ENCODE measurements around the gene CACNA1A.
A peak's percentile ranks its signal among the peaks of the same experiment; 100 is the strongest.
"Not testable (repeated sequence)": the region's sequence is repeated elsewhere in the genome, so short reads cannot be mapped to it uniquely, and the experiment has no call there.

The CACNA1A gene

DNA sequence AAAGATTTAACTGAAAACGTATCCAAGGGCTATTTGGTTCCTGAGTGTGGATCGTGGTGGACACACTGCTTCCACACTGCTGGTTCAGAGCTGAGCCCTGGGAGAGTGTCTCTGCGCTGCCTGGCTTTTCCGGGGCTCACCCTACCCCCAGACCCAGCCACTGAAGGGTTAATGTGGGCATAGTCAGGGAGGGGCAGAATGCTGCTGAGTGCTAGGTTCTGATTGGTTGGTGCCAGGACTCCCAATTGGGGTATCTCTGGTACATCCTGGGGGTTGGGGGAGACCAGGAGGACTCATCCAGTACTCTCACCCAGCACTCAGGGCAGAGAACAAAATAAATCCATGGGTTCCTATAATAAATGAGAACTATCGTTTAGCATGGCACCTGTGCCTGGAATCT, 142.3 kb downstream of the CACNA1A start:
- no peak for DNase-seq (ENCODE audit: low spot score)

DNA sequence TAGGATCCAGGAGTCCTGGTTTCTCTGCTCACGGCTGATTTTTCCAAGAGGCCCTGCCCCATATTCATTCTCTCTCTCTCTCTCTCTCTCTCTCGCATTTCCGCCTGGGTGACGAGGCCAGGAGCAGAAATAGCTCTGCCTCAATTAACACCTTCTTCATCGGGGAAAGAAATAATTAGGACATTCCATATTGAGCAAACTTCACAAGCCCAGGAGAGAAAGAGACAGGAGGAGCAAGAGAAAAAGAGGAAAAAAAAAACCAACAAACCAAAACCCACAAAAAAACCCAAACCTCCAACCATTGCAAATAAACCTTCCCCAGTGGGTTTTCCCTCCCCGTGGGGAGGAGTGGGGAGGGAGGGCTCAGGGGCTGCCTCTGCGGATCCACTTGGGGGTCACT, 143.0 kb downstream of the CACNA1A start:
- no peak for DNase-seq (ENCODE audit: low spot score)

DNA sequence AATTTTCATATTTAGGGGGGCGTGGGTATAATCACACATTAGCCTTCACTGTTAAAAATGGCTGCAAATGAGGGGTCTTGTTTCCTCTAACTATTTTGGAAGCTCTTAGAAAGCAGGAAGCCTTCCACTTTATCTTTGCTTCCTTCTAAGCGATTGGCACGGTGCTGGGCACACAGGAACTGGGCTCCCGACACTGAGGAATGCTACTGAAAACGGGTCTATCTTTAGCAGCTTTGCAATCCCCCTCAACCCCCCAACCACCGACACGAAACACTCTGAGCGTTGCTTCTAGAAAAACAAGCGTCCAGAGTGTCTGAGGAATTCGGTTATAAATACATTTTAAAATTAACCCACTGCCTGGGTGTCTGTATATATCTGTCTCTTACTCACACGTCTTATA, 143.6 kb downstream of the CACNA1A start:
- DNase-seq (ENCODE audit: low spot score) = no peak

DNA sequence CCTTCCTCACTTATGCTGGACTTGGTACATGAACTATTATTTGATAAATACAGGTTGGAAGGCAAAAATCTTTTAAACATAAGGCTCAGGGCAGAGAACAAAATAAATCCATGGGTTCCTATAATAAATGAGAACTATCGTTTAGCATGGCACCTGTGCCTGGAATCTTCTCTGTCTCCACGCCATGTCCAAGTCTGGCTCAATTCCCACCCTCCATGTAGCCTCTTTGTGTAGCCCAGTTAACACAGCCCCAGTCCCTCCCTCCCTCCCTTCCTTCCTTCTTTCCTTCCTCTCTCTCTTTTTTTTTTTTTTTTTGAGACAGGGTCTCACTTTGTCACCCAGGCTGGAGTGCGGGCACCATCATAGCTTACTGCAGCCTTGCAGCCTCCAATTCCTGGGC, 144.6 kb downstream of the CACNA1A start:
- DNase-seq (ENCODE audit: low spot score) = not testable (repeated sequence)

DNA sequence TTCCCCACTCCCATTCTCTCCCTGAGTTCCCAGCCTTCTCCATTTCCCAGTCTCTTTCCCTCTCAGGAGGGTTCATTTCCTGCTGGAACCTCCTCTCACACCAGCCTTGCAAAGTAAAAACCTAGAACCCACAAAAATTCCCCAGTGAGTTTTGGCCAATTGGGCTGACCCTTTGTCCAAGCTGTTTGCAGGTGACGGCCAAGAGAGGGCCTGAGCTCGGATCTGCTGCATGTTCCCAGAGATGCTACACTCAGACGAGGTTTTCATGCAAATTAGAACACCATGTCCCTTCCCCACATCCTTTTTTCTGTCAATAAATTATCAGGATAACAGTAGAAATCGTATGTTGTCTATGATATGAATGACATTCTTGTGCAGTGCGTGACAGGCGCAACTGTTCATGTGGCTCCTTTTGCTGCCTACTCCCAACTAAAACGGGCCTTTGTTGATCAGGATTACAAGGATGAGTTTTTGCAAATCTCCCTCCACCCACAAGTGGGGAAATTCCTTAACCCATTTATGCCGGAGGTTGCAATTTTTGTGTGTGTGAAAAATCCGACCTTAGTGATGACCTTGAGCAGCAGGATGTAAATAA, 149.5 kb downstream of the CACNA1A start:
- no peak for DNase-seq (ENCODE audit: low spot score)

GRCh38 chr19:13356185-13356584, 150.1 kb downstream of the CACNA1A start:
- no peak for DNase-seq (ENCODE audit: low spot score)

- no peak for DNase-seq (ENCODE audit: low spot score)
Observed at GRCh38 chr19:13355356-13355755, 150.9 kb downstream of the CACNA1A start.

DNA sequence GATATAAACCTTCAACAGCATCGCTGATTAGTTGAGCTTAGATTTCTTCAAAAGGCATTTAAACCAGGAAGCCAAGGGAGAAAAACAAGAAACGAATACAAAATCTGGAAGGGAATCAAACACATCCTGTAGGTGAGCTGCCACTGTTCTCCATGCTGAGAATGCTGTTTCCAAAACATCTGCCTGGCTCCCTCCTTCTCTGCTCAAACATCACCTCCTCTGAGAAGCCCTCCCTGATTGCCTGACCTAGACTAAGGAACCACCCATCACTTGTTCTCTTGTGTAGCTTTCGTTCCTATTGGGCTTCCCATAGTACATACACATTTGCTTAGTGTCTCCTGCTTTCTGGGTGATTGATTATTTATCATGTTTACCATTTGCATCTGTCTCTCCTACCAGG, 152.7 kb downstream of the CACNA1A start:
- no peak for DNase-seq (ENCODE audit: low spot score)

GRCh38 chr19:13350759-13351158, 155.5 kb downstream of the CACNA1A start:
- DNase-seq (ENCODE audit: low spot score) = no peak

GRCh38 chr19:13350072-13350471, 156.2 kb downstream of the CACNA1A start:
- no peak for DNase-seq (ENCODE audit: low spot score)

- DNase-seq (ENCODE audit: low spot score) = no peak
Observed at GRCh38 chr19:13347367-13347766, 158.9 kb downstream of the CACNA1A start.

DNA sequence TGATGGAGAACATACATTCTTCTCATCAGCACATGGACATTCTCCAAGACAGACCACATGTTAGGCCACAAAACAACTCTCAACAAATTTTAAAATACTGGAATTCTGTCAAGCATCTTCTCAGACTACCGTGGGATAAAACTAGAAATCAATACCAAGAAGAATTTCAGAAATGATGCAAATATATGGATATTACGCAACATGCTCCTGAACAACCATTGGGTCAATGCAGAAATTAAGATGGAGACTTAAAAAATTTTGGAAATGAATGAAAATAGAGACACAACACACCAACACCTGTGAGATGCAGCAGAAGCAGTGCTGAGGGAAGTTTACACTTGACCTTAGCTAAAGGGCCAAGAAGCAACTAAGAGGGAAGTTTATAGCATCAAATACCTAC, 162.8 kb downstream of the CACNA1A start:
- no peak for DNase-seq (ENCODE audit: low spot score)

DNA sequence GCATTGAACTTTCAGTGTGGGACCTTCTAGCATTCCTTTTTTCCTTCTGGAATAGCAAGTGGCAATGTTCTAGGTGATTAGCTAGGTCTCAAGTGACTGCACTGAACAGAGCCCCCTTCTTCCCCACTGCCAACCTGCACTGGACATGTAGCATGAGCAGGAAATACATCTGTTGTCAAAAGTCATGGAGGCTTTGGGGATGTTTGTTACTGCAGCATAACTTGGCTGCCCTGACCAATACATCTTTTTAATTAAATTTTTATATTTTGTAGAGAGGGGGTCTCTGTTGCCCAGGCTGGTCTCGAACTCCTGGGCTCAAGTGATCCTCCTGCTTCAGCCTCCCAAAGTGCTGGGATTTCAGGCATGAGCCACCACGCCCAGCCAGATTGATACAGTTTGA, 163.6 kb downstream of the CACNA1A start:
- DNase-seq (ENCODE audit: low spot score) = no peak

DNA sequence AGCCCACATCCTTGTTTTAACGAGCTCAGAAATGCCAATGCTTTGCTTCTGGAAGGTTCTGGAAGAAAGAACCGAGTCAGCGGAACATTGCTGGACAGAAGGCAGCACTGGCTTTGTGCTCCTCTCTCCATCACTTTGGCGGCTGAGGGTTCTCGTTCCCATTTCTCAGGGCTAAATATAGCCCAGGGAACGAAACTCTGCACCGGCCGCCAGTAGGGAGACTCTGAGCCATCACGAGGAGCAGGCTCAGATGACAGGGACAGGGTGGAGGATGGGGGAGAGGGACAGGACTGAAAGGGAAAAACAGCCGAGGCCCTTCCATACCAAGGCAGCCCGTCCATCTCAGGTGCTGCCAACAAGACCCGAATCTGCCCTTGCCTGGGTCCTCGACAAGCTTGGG, 166.4 kb downstream of the CACNA1A start:
- DNase-seq (ENCODE audit: low spot score) = no peak

DNA sequence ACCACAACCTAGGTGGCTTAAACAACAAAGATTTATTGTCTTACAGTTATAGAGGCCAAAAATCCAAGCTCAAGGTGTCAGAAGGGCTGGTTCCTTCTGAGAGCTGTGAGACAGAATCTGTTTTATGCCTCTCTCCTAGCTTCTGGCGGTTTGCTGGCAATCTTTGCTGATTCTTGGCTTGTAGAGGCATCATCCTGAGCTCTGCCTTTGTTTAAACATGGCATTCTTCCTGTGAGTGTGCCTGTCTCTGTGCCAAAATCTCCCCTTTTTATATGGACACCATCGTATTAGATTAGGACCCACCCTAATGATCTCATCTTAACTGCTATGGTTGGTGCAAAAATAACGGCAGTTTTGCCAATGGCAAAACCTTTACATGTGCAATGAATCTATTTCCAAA, 169.1 kb downstream of the CACNA1A start:
- DNase-seq (ENCODE audit: low spot score) = no peak

DNA sequence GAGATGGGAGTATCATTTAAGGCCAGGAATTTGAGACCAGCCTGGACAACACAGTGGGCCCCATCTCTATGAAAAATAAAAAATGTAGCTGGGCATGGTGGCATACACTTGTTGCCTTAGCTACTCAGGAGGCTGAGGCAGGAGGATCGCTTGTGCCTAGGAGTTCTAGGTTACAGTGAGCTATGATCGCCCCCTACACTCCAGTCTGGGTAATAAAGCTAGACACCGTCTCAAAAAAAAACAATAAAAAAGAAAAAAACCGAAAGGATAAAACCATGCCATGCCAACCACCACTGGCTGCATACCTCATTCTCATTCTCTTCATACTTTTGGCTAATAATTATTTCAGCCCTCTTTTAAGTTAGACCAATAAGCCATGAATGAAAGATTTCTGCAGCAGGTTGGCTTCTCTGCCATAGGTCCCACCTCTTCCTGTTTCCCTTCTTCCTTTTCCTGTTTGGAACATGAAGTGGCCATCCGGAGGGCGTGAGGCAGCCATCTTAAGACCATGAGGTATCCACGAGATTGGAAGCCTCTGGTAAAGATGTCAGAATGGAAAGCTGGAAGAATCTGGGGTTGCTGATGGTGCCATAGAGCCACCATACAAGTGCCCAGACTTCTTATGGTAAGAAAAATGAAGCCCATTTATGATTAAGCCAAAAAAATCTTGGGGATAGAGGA, 171.3 kb downstream of the CACNA1A start:
- peak; percentile 62 for DNase-seq (ENCODE audit: low spot score)

DNA sequence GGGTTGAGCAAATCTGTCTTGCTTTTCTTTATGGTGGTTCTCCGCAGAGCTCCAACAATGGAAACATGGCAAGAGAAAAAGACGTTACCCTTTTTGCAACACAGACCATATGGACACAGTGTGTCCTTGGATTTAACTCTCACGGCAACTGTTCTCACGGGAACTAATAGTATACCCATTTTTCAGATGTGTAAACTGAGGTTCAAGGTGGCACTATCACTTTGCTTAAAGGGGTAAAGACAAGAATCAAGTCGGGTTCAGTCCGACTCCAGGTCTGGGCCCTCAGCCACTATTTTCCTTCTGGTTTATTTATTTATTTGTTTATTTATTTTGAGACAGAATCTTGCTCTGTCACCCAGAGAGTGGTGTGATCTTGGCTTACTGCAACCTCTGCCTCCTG, 176.0 kb downstream of the CACNA1A start:
- DNase-seq (ENCODE audit: low spot score) = no peak

GRCh38 chr19:13329766-13330165, 176.5 kb downstream of the CACNA1A start:
- DNase-seq (ENCODE audit: low spot score) = no peak

- DNase-seq (ENCODE audit: low spot score) = no peak
Observed at GRCh38 chr19:13328241-13328640, 178.0 kb downstream of the CACNA1A start.

DNA sequence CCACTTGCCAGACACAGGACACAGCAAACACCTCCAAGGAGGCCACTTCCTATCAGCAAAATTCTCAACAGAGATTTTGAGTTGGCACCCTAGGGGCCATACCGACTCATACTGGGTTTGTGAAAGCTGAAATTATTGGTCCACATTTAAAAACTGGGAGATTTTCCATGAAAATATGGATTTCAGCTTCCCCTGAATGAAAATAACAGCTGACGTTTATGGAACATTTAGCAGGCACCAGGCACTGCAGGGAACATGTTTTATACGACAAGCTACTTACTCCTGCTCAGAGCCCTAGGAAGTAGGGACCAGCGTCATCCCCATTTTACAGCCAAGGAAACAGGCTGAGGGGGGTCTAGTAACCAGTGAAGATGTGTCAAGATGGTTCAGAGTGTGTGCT, 186.8 kb downstream of the CACNA1A start:
- DNase-seq (ENCODE audit: low spot score) = no peak

- no peak for DNase-seq (ENCODE audit: low spot score)
Observed at GRCh38 chr19:13318190-13318589, 188.1 kb downstream of the CACNA1A start.

DNA sequence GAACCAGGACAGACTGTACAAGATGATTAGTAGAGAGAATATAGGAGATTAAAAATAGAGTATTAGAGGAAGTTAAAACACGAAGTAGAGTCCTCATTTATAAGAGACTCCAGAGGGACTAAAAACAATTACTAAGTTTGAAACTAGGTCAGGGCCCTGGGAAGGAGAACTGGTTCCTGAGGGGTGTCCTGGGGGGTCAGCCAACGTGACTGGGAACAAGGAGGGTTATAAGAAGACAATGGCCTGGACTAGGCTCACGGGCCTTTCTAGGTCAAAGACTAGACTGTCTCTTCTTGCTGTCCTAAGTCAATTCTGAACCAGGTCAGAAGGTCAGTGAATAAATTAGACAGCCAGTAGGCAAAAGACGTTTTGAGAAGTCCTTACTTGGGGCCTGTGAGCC, 190.8 kb downstream of the CACNA1A start:
- DNase-seq (ENCODE audit: low spot score) = no peak

DNA sequence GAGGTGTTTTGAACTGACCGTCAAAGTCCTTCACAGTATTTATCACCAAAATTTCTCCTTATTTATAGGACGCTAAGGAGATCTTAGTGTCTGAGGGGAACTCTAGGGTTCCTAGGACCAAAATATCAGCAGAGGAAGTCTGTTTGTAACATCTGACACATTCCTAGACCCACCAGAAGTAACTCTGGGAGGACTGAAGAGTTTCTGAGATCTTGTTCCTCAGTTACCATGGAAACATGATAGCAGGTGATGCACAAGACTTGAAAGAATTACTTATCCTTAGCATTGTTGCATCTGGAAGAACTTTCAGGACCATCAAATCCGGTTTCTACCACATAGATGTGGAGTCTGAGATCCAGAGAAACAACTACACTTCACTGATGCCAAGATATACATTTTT, 191.5 kb downstream of the CACNA1A start:
- no peak for DNase-seq (ENCODE audit: low spot score)

DNA sequence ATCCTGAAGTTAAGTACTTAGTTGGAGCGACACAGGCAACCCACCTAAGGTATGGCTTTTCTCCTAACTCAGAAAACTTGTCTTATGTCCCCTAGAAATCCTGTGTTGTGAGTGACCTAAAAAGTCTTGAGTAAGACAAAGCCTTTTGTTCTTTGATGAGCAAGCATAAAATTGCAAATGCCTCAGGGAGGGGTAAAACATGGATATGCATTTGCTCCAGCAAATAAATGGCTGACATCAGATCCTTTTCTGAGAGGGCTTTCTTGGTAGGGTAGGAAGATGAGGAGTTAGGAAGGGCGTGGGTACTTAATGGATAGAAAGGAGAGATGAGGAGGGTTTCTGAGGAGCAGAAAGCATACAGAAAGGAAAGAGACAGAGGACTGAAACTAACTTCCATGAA, 192.4 kb downstream of the CACNA1A start:
- DNase-seq (ENCODE audit: low spot score) = no peak
